ENCODE results near the gene NPM3.

DNA sequence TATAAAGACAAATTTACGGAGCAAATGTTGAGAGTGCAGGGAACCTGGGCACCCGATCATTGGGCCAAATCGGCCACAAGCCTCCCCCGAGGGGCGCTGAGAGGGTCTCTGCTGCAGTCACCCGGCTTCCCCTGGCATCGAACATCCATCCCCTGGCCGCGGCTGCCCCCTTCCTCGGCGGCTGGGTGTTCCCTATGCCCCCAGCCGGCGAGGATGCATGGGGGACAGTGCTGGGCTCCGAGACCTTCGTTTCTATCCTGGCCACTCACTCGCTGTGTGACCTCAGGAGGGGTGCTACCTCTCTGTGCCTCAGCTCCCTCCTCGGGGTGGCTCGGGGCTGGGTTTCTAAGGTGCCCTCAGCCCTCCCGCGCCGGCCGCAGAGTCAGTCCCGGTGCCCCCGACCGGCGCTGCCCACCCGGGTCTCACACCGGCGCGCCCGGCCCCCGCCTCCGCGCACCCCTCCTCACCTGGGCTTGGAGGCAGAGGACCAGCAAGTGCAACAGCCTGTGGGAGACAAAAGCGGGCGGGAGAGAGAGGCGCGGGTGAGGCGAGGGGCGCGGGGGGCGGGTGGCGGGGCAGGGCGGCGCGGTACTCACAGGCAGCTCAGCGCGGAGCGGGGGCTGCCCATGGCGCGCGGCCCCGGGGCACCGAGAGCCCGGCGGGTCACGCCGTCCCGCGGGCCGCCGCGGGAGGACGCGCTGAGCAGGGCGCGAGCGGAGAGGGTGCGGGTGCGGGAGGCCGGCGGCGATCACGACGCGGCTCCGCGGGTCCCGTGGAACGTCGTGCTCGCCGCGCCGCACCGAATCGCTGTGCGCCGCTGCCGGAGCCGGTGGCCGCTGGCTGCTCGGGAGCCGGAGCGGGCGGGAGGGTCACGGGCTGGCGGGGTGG lies 7.7 kb downstream of the NPM3 start, which contains the start of gene FGF8:
- TF ChIP-seq, protein P1, sequence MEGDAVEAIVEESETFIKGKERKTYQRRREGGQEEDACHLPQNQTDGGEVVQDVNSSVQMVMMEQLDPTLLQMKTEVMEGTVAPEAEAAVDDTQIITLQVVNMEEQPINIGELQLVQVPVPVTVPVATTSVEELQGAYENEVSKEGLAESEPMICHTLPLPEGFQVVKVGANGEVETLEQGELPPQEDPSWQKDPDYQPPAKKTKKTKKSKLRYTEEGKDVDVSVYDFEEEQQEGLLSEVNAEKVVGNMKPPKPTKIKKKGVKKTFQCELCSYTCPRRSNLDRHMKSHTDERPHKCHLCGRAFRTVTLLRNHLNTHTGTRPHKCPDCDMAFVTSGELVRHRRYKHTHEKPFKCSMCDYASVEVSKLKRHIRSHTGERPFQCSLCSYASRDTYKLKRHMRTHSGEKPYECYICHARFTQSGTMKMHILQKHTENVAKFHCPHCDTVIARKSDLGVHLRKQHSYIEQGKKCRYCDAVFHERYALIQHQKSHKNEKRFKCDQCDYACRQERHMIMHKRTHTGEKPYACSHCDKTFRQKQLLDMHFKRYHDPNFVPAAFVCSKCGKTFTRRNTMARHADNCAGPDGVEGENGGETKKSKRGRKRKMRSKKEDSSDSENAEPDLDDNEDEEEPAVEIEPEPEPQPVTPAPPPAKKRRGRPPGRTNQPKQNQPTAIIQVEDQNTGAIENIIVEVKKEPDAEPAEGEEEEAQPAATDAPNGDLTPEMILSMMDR (IDR thresholded peaks at IDR 0.05; ENCODE audit: low read depth, low read length): no peak
- TF ChIP-seq, protein P2, sequence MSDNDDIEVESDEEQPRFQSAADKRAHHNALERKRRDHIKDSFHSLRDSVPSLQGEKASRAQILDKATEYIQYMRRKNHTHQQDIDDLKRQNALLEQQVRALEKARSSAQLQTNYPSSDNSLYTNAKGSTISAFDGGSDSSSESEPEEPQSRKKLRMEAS (IDR thresholded peaks at IDR 0.05; ENCODE audit: low read depth, low read length): no peak
- TF ChIP-seq POLR2A (IDR thresholded peaks at IDR 0.05; ENCODE audit: extremely low read depth, insufficient read length): no peak
- no peak for TF ChIP-seq MYC (IDR thresholded peaks at IDR 0.05; ENCODE audit: low read depth, low read length)

Data from NB4 (cell line).